ENCODE data around the gene LDAH. TPM values are rescaled to one million over a fixed set of nuclear protein-coding genes. Genes with fewer than 3 reads are reported as not detected.
A peak's percentile ranks its signal among the peaks of the same experiment; 100 is the strongest.

Gene LDAH
- 14.4 and 17.4 TPM in 2 replicates for total RNA-seq

DNA sequence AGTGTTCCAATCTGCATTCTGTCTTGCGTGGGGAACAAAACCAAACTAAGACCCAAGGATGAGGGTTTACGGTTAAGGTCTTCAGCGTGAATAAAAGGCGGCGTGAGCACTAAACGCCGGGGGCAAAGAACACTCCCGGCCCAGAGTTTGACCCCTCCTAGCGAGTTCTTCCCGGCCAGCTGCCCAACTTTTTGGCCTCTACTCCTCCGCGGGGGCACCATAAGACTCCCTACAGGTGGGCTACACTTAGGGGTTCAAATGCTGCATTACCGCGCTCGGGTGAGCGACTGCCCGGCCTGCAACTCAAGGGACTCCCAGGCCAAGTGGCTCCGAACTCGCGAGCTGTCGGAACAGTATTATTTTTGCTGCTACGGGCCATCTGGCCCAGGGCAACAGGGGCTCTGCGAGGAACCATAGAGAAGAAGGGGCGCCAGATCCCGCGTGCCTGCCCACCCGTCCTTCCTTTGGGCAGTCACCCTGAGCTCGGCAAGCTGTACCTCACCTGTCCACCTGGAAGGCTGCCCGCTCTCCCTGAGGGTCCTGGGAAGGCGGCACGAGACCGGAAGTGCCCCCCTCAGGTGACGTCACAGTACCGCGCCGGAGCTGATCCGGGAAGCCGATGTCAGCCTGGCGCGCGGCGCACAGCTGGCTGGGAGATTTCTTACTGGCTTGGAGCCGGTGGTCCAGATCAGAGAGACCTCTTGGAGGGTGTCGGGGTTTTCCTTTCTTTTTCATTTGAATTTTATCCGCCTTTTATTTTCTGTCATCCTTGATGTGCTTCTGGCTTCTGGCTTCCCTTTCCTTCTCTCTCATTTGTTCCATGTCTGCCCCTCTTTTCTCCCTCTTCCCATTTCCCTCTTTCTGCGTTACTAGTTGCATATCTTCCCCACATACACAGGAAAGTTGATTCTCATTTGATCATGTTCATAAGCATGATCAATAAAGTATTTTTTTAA lies at the start of gene LDAH:
Gene LDAH (minus strand): TSS at position 567 of the 956 bp plus-strand sequence. CDS start 21,638 bp downstream, outside the sequence.
- H3K36me3 ChIP-seq (ENCODE audit: insufficient read depth, low read length), result no peaks in the 10 kb centered on the region

DNA sequence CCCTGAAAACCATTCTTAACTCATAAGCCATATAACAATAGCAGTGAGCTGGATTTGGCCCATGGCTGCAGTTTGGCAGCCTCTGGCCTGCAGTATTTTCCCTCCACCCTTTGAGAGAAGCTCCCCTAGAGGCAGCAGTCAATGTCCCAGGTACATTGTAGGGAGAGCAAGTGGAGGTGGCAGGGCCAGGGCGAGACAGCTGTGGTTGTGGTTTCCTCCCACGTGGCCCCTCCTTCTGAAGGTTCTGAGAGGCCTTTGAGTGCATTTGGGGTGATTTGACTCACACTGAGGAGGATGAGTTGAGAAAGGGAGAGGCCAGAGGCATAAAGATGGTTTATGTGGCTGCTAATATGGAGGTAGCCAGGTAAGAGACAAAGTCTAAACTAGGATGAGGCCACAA lies 45.5 kb upstream of the LDAH start:
- Histone ChIP-seq H3K4me3 (ENCODE audit: insufficient read depth, low read length) (no peak overlapping the region), H3K9me3 (ENCODE audit: low read depth, low read length) (no peaks in the 10 kb centered on the region), H3K4me1 (ENCODE audit: insufficient read depth, low read length) (no peaks in the 10 kb centered on the region), H3K79me2 (ENCODE audit: insufficient read depth, low read length) (no peaks in the 10 kb centered on the region), H2AFZ (ENCODE audit: low read length) (no peak overlapping the region), H3K4me2 (ENCODE audit: insufficient read depth, low read length) (no peak overlapping the region), H3K27ac (ENCODE audit: low read depth, low read length) (no peak overlapping the region), H4K20me1 (ENCODE audit: insufficient read depth, low read length) (no peaks in the 10 kb centered on the region), H3K36me3 (ENCODE audit: insufficient read depth, low read length) (no peaks in the 10 kb centered on the region), H3K27me3 (ENCODE audit: insufficient read depth, low read length) (no peaks in the 10 kb centered on the region)
- TF ChIP-seq, protein P1, sequence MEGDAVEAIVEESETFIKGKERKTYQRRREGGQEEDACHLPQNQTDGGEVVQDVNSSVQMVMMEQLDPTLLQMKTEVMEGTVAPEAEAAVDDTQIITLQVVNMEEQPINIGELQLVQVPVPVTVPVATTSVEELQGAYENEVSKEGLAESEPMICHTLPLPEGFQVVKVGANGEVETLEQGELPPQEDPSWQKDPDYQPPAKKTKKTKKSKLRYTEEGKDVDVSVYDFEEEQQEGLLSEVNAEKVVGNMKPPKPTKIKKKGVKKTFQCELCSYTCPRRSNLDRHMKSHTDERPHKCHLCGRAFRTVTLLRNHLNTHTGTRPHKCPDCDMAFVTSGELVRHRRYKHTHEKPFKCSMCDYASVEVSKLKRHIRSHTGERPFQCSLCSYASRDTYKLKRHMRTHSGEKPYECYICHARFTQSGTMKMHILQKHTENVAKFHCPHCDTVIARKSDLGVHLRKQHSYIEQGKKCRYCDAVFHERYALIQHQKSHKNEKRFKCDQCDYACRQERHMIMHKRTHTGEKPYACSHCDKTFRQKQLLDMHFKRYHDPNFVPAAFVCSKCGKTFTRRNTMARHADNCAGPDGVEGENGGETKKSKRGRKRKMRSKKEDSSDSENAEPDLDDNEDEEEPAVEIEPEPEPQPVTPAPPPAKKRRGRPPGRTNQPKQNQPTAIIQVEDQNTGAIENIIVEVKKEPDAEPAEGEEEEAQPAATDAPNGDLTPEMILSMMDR (IDR thresholded peaks at IDR 0.05; ENCODE audit: extremely low read depth, low read depth, low read length), result no peak
- no peak for DNase-seq (ENCODE audit: insufficient read length, low spot score, missing footprints)

More for the DNA sequence above, at the start of gene LDAH:
- no peaks in the 10 kb centered on the region for H3K27me3 ChIP-seq (ENCODE audit: insufficient read depth, low read length)
- H4K20me1 ChIP-seq (ENCODE audit: insufficient read depth, low read length), result no peaks in the 10 kb centered on the region
- peak within 1 kb of the TSS; percentile 89 for H3K4me2 ChIP-seq (ENCODE audit: insufficient read depth, low read length)
- peaks cover 5% of the 10 kb centered on the region for H3K4me1 ChIP-seq (ENCODE audit: insufficient read depth, low read length)
- peak within 1 kb of the TSS; percentile 97 for H3K4me3 ChIP-seq (ENCODE audit: insufficient read depth, low read length)
- no peaks in the 10 kb centered on the region for H3K9me3 ChIP-seq (ENCODE audit: low read depth, low read length)
- peak within 1 kb of the TSS; percentile 97 for H3K27ac ChIP-seq (ENCODE audit: low read depth, low read length)
- TF ChIP-seq, protein P1 (IDR thresholded peaks at IDR 0.05; ENCODE audit: extremely low read depth, low read depth, low read length), result no peak
- peaks cover 24% of the 10 kb centered on the region for H3K79me2 ChIP-seq (ENCODE audit: insufficient read depth, low read length)
- peak within 1 kb of the TSS; percentile 92 for H2AFZ ChIP-seq (ENCODE audit: low read length)
- DNase-seq (ENCODE audit: insufficient read length, low spot score, missing footprints), result peak; percentile 95

DNA sequence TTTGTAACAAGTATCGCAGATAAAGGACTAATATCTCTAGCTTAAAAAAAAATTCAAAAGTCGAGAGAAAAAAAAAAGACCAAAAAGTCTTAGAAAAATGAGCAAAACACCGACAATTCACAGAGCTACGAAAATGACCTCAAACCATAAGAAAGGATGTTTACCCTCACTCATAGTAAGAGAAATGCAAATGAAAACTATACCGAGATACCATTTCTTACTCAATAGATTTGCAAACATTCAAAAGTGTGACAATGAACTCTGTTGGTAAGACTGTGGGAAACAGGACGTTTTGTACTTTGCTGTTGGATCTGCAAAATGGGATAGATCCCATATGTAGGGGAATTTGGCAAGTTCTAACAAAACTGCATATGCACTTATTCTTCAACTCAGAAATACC lies 39.9 kb upstream of the LDAH start:
- H3K36me3 ChIP-seq (ENCODE audit: insufficient read depth, low read length), result no peaks in the 10 kb centered on the region
- no peak overlapping the region for H3K4me2 ChIP-seq (ENCODE audit: insufficient read depth, low read length)
- no peaks in the 10 kb centered on the region for H4K20me1 ChIP-seq (ENCODE audit: insufficient read depth, low read length)
- no peak overlapping the region for H2AFZ ChIP-seq (ENCODE audit: low read length)
- H3K27ac ChIP-seq (ENCODE audit: low read depth, low read length), result no peak overlapping the region
- no peak for DNase-seq (ENCODE audit: insufficient read length, low spot score, missing footprints)
- no peaks in the 10 kb centered on the region for H3K4me1 ChIP-seq (ENCODE audit: insufficient read depth, low read length)
- TF ChIP-seq, protein P1 (IDR thresholded peaks at IDR 0.05; ENCODE audit: extremely low read depth, low read depth, low read length), result no peak
- no peaks in the 10 kb centered on the region for H3K9me3 ChIP-seq (ENCODE audit: low read depth, low read length)
- no peaks in the 10 kb centered on the region for H3K79me2 ChIP-seq (ENCODE audit: insufficient read depth, low read length)
- H3K27me3 ChIP-seq (ENCODE audit: insufficient read depth, low read length), result no peaks in the 10 kb centered on the region
- H3K4me3 ChIP-seq (ENCODE audit: insufficient read depth, low read length), result no peak overlapping the region

DNA sequence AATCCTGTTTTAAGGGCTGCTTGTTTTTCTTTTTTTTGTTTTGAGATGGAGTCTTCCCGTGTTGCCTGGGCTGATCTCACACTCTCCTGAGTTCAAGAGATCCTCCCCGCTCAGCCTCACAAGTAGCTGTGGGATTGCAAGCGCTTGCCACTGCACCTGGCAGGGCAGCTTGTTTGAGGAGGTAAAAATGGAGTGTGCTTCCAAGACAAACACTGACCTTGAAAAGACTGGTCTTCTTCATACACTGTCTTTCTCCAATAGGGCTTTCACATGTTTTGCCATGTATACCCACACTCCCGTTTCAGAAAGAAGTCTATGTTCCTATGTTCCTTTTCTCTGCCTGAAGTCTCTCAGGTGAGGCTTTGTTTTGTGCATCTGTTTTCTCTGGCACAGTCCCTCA lies 32.6 kb upstream of the LDAH start:
- no peak for DNase-seq (ENCODE audit: insufficient read length, low spot score, missing footprints)
- H3K4me2 ChIP-seq (ENCODE audit: insufficient read depth, low read length), result no peak overlapping the region
- H3K27me3 ChIP-seq (ENCODE audit: insufficient read depth, low read length), result no peaks in the 10 kb centered on the region
- H4K20me1 ChIP-seq (ENCODE audit: insufficient read depth, low read length), result no peaks in the 10 kb centered on the region
- H2AFZ ChIP-seq (ENCODE audit: low read length), result no peak overlapping the region
- no peaks in the 10 kb centered on the region for H3K4me1 ChIP-seq (ENCODE audit: insufficient read depth, low read length)
- H3K36me3 ChIP-seq (ENCODE audit: insufficient read depth, low read length), result no peaks in the 10 kb centered on the region
- H3K79me2 ChIP-seq (ENCODE audit: insufficient read depth, low read length), result no peaks in the 10 kb centered on the region
- no peak overlapping the region for H3K4me3 ChIP-seq (ENCODE audit: insufficient read depth, low read length)
- TF ChIP-seq, protein P1 (IDR thresholded peaks at IDR 0.05; ENCODE audit: extremely low read depth, low read depth, low read length), result no peak
- no peaks in the 10 kb centered on the region for H3K9me3 ChIP-seq (ENCODE audit: low read depth, low read length)
- H3K27ac ChIP-seq (ENCODE audit: low read depth, low read length), result no peak overlapping the region
